SJSA1 (cell line): Measurements from ENCODE around the gene SLC38A9. TPM values are rescaled to one million over a fixed set of nuclear protein-coding genes. Genes with fewer than 3 reads are reported as not detected.
"Not testable (repeated sequence)": the region's sequence is repeated elsewhere in the genome, so short reads cannot be mapped to it uniquely, and the experiment has no call there.

Source experiments
- DNase-seq, 2 experiments: peaks; one replicate each; pipeline ENCODE4 v3.0.0-alpha.2; 2015 to 2020; ENCODE audit warnings: low spot score in 2 of 2, low read depth in 1 of 2
- H3K27ac ChIP-seq: fragments of 250-450 bp; sonication (Bioruptor Pico); 2 replicates; pipeline ENCODE4 v1.5.1; 2020; ENCODE audit warnings: mild to moderate bottlenecking, moderate library complexity
- H3K27me3 ChIP-seq: fragments of 250-450 bp; sonication (Bioruptor Pico); replicated peaks from 2 replicates; pipeline ENCODE4 v1.5.1; 2020; ENCODE audit warnings: mild to moderate bottlenecking, moderate library complexity
- H3K36me3 ChIP-seq: fragments of 250-450 bp; sonication (Bioruptor Pico); 2 replicates; pipeline ENCODE4 v1.5.1; 2020; ENCODE audit warnings: mild to moderate bottlenecking
- H3K4me1 ChIP-seq: fragments of 250-450 bp; sonication (Bioruptor Pico); replicated peaks from 2 replicates; pipeline ENCODE4 v1.6.1; 2021; ENCODE audit warnings: mild to moderate bottlenecking
- H3K4me3 ChIP-seq: fragments of 250-450 bp; sonication (Bioruptor Pico); 2 replicates; pipeline ENCODE4 v1.5.1; 2020; ENCODE audit warnings: mild to moderate bottlenecking
- H3K9me3 ChIP-seq: fragments of 250-450 bp; sonication (Bioruptor Pico); replicated peaks from 2 replicates; pipeline ENCODE4 v1.5.1; 2020; ENCODE audit warnings: mild to moderate bottlenecking
- total RNA-seq: library from RNA; depleted of rRNA; stranded (reverse); fragments of >200 nt; shearing (Covaris generic); gene quantifications from 2 replicates; pipeline ENCODE4 v1.2.3, GENCODE V29; 2014

The SLC38A9 gene
- total RNA-seq, 1 experiment from 2014 or later: 26.6 TPM

DNA sequence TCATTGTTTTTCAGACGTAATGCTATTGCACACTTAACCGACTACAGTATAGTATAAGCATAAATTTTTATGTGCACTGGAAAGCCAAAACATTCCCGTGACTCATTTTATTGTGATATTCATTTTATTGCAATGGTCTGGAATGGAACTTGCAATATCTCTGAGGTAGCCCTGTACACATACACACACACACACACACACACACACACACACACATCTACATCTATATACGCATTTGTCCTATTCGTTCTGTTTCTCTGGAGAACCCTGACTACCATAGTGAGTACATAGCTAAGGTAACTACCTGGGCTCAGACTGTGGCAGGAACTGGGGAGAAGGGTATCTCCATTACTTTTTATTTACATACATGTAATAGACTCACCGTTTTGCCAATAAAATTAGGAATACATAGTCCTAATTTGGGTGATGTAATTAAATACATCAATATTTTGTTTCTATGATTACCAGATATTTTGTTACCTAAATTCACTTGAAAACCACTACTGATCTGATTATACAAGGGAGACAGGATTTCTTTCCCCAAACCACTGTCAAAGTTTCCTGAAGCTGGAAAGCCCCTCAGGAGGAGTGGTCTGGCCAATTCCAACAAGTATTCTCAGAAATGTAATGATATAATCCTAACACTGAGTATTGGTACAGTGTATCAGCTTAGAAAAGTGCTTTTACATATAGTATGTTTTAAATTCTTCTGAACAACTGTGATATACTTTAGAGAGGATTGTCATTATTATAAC lies 103.4 kb downstream of the SLC38A9 start:
- DNase-seq: no peak

GRCh38 chr5:55607309-55607708 lies 104.8 kb downstream of the SLC38A9 start:
- not testable (repeated sequence) for H3K27me3 ChIP-seq, H3K36me3 ChIP-seq, H3K4me3 ChIP-seq, H3K9me3 ChIP-seq, DNase-seq, H3K27ac ChIP-seq
- peaks cover 30% of the 10 kb centered on the region for H3K4me1 ChIP-seq

More for the DNA sequence above, 103.4 kb downstream of the SLC38A9 start:
- no peaks in the 10 kb centered on the region for H3K27me3 ChIP-seq
- peaks cover 15% of the 10 kb centered on the region for H3K4me1 ChIP-seq
- no peaks in the 10 kb centered on the region for H3K36me3 ChIP-seq
- no peak overlapping the region for H3K27ac ChIP-seq
- no peak overlapping the region for H3K4me3 ChIP-seq
- no peaks in the 10 kb centered on the region for H3K9me3 ChIP-seq

DNA sequence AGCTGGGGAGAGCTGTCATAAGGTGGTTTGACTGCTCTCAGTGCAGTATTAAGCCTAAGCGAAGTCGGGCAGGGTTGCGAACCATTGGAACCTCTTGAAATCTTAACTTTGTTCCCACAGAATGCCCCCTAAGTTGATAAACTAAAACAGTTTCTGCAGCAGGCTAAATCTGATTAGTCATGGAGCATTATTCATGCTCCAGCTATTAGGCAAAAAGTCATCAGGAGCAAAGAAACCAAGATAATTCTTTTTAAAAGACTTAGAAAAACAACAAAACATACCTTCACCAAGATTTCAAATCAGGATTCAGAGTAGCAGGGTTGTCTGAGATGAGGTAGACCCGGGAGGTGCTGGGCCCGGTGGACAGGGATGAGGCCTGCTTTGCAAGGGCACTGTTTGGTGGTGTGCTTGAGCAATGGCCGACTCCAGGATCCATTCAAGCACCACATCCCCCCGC lies 107.5 kb downstream of the SLC38A9 start:
- Histone ChIP-seq H3K9me3 (no peaks in the 10 kb centered on the region), H3K4me3 (no peak overlapping the region), H3K27ac (peak overlapping the region; percentile 94), H3K27me3 (no peaks in the 10 kb centered on the region), H3K36me3 (no peaks in the 10 kb centered on the region), H3K4me1 (peaks cover 55% of the 10 kb centered on the region)
- peak in 1 of 2 experiments; percentile 56 for DNase-seq

GRCh38 chr5:55603922-55604321 lies 108.2 kb downstream of the SLC38A9 start:
- peaks cover 59% of the 10 kb centered on the region for H3K4me1 ChIP-seq
- H3K4me3 ChIP-seq: no peak overlapping the region
- DNase-seq: peak in 1 of 2 experiments; percentile 14
- H3K9me3 ChIP-seq: no peaks in the 10 kb centered on the region
- H3K27ac ChIP-seq: peak overlapping the region; percentile 94
- no peaks in the 10 kb centered on the region for H3K27me3 ChIP-seq
- H3K36me3 ChIP-seq: no peaks in the 10 kb centered on the region

DNA sequence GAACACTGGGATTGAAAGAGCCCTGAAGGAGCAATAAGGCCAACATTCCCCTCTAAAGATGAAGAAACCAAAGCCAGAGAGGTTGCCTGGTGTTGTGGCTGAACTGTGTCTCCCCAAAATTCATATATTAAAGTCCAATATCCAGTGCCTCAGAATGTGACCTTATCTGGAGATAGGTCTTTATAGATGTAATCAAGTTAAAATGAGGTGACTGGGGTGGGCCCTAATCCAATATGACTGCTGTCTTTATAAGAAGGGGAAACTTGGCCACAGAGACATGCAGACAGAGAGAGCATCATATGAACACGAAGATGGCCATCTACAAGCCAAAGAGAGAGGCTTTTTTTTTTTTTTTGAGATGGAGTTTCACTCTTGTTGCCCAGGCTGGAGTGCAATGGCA lies 110.5 kb downstream of the SLC38A9 start:
- Histone ChIP-seq H3K9me3 (no peaks in the 10 kb centered on the region), H3K4me3 (no peak overlapping the region), H3K36me3 (no peaks in the 10 kb centered on the region), H3K27ac (peak overlapping the region; percentile 94), H3K27me3 (no peaks in the 10 kb centered on the region), H3K4me1 (peaks cover 71% of the 10 kb centered on the region)
- DNase-seq: no peak

DNA sequence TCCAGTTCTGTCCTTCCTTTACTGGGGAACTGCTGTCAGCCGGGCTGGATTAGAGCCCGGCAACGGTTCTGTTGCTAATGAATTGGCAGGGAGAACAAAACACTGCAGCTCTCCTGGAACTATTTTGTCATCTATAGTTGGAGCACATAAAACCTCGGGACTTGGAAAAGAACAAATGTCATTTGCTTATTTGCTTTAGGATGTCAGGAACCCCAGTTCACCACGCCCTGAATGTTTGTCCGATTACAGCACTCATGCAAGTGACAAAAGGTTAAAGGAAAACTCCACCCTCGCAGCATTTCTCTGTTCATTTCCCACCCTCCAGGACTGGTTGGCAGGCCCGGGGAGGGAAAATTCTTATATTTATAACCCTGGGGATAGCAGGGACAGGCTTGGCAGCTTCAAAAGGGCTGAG lies 110.9 kb downstream of the SLC38A9 start:
- Histone ChIP-seq H3K9me3 (no peaks in the 10 kb centered on the region), H3K4me1 (peaks cover 71% of the 10 kb centered on the region), H3K4me3 (no peak overlapping the region), H3K27ac (peak overlapping the region; percentile 94), H3K27me3 (no peaks in the 10 kb centered on the region), H3K36me3 (no peaks in the 10 kb centered on the region)
- DNase-seq: peak; percentile 88 to 92

- Histone ChIP-seq H3K4me3 (no peak overlapping the region), H3K27me3 (no peaks in the 10 kb centered on the region), H3K36me3 (no peaks in the 10 kb centered on the region), H3K4me1 (peaks cover 71% of the 10 kb centered on the region), H3K9me3 (no peaks in the 10 kb centered on the region), H3K27ac (peak overlapping the region; percentile 94)
- DNase-seq: peak in 1 of 2 experiments; percentile 40
These were observed 111.5 kb downstream of the SLC38A9 start for GRCh38 chr5:55600497-55601203.

DNA sequence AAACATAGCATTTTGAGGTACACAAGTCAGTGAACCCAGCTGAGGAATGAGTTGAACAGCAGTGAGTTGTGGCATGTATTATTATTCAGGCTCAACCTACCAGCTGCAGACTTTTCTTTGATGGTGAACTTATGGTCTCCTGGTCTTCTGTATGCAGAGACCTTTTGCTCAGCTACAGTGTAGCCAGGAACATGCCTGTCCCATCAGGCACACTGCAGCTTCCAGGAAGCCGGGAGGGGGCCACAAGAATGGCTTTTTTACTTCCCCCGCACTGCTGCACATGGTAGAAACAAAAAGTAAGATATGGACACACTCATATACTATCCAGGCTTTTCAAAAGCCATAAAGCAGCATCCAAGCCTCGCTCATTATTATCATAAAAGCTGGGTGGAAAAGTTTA lies 112.0 kb downstream of the SLC38A9 start:
- Histone ChIP-seq H3K4me1 (peaks cover 69% of the 10 kb centered on the region), H3K36me3 (no peaks in the 10 kb centered on the region), H3K4me3 (no peak overlapping the region), H3K9me3 (no peaks in the 10 kb centered on the region), H3K27me3 (no peaks in the 10 kb centered on the region), H3K27ac (peak overlapping the region; percentile 94)
- peak in 1 of 2 experiments; percentile 20 for DNase-seq

- H3K36me3 ChIP-seq: no peaks in the 10 kb centered on the region
- no peak overlapping the region for H3K4me3 ChIP-seq
- H3K4me1 ChIP-seq: peaks cover 62% of the 10 kb centered on the region
- H3K27me3 ChIP-seq: no peaks in the 10 kb centered on the region
- peak overlapping the region; percentile 94; the same call in 1 of the 2 replicates for H3K27ac ChIP-seq
- DNase-seq: peak in 1 of 2 experiments; percentile 25
- H3K9me3 ChIP-seq: no peaks in the 10 kb centered on the region
These were observed 112.7 kb downstream of the SLC38A9 start for GRCh38 chr5:55599148-55600050.

- Histone ChIP-seq H3K4me1 (peaks cover 41% of the 10 kb centered on the region), H3K36me3 (no peaks in the 10 kb centered on the region), H3K9me3 (no peaks in the 10 kb centered on the region), H3K27ac (no peak overlapping the region), H3K27me3 (no peaks in the 10 kb centered on the region), H3K4me3 (no peak overlapping the region)
- peak in 1 of 2 experiments; percentile 38 for DNase-seq
These were observed 114.8 kb downstream of the SLC38A9 start for GRCh38 chr5:55597014-55597981.

GRCh38 chr5:55594671-55595070 lies 117.5 kb downstream of the SLC38A9 start:
- no peak overlapping the region for H3K27ac ChIP-seq
- no peak overlapping the region for H3K4me3 ChIP-seq
- no peak for DNase-seq
- peaks cover 16% of the 10 kb centered on the region for H3K4me1 ChIP-seq
- no peaks in the 10 kb centered on the region for H3K27me3 ChIP-seq
- H3K9me3 ChIP-seq: no peaks in the 10 kb centered on the region
- H3K36me3 ChIP-seq: no peaks in the 10 kb centered on the region

- no peaks in the 10 kb centered on the region for H3K36me3 ChIP-seq
- H3K4me1 ChIP-seq: peaks cover 12% of the 10 kb centered on the region
- H3K9me3 ChIP-seq: no peaks in the 10 kb centered on the region
- H3K27me3 ChIP-seq: no peaks in the 10 kb centered on the region
- no peak for DNase-seq
- no peak overlapping the region for H3K27ac ChIP-seq
- no peak overlapping the region for H3K4me3 ChIP-seq
These were observed 119.0 kb downstream of the SLC38A9 start for GRCh38 chr5:55593115-55593472.
